Gastroesophageal sphincter (tissue), 4 donors: ENCODE data around the gene EVA1A. TPM values are rescaled to one million over a fixed set of nuclear protein-coding genes. Genes with fewer than 3 reads are reported as not detected.

Source experiments
- ATAC-seq: fragments of 150-250 bp; one replicate; pipeline ENCODE4 v1.9.1; 2016; ENCODE audit warnings: mild to moderate bottlenecking, moderate library complexity
- H3K27ac ChIP-seq, 4 donors: fragments of 200-600 bp; sonication (generic) in 3 of 4; 1 replicate in 3 of 4; 2 replicates in 1 of 4; pipeline ENCODE4 v1.5.1; 2016 to 2019
- H3K27me3 ChIP-seq: fragments of 200-600 bp; sonication (generic); one replicate; pipeline ENCODE4 v1.5.1; 2019
- H3K36me3 ChIP-seq, 2 donors: fragments of 200-600 bp; sonication (generic); one replicate each; pipeline ENCODE4 v1.5.1; 2019; ENCODE audit warnings: control low read depth in 1 of 2
- H3K4me1 ChIP-seq, 3 donors: fragments of 200-600 bp; sonication (generic); 1 replicate in 2 of 3; 2 replicates in 1 of 3; pipeline ENCODE4 v1.5.1; 2016 to 2019; ENCODE audit warnings: control low read depth in 2 of 3
- H3K4me3 ChIP-seq, 2 donors: fragments of 200-600 bp; sonication (generic); one replicate each; pipeline ENCODE4 v1.5.1; 2019; ENCODE audit warnings: mild to moderate bottlenecking in 1 of 2, moderate library complexity in 1 of 2
- H3K9me3 ChIP-seq, 3 donors: fragments of 200-600 bp; sonication (generic); one replicate each; pipeline ENCODE4 v1.5.1; 2017 to 2019; ENCODE audit warnings: control low read depth in 2 of 3
- CTCF ChIP-seq, 4 experiments: fragments of 200-600 bp in 2 of 4; fragments of 450-650 bp in 2 of 4; sonication (generic) in 1 of 4; IDR thresholded peaks; one replicate each; pipeline ENCODE4 v1.5.1; 2017 to 2019; ENCODE audit warnings: antibody characterized with exemption in 4 of 4, mild to moderate bottlenecking in 2 of 4, moderate library complexity in 2 of 4
- EP300 ChIP-seq: sonication (generic); formaldehyde crosslinking; IDR thresholded peaks from one replicate; pipeline ENCODE4 v1.6.1; 2017; ENCODE audit warnings: antibody characterized with exemption, mild to moderate bottlenecking
- POLR2A ChIP-seq, 2 donors: fragments of 450-650 bp; IDR thresholded peaks; one replicate each; pipeline ENCODE4 v1.6.1; 2017; ENCODE audit warnings: antibody characterized with exemption in 2 of 2, mild to moderate bottlenecking in 2 of 2, moderate library complexity in 1 of 2
- POLR2AphosphoS5 ChIP-seq: sonication (generic); formaldehyde crosslinking; IDR thresholded peaks from one replicate; pipeline ENCODE4 v1.6.1; 2017; ENCODE audit warnings: antibody characterized with exemption
- WGBS, 2 donors: methylation state at CpG; one replicate each; pipeline ENCODE4 v1.1.5; 2018; ENCODE audit warnings: low coverage in 1 of 2; 5-methylcytosine and 5-hydroxymethylcytosine counted together
- total RNA-seq, 4 donors: library from RNA; depleted of rRNA; stranded (reverse); fragments of >200 nt; gene quantifications; one replicate each; pipeline ENCODE4 v1.1.0, GENCODE V29; 2016

The EVA1A gene
- total RNA-seq, 4 donors from 2014 or later = 0.74 TPM; not detected in 3

DNA sequence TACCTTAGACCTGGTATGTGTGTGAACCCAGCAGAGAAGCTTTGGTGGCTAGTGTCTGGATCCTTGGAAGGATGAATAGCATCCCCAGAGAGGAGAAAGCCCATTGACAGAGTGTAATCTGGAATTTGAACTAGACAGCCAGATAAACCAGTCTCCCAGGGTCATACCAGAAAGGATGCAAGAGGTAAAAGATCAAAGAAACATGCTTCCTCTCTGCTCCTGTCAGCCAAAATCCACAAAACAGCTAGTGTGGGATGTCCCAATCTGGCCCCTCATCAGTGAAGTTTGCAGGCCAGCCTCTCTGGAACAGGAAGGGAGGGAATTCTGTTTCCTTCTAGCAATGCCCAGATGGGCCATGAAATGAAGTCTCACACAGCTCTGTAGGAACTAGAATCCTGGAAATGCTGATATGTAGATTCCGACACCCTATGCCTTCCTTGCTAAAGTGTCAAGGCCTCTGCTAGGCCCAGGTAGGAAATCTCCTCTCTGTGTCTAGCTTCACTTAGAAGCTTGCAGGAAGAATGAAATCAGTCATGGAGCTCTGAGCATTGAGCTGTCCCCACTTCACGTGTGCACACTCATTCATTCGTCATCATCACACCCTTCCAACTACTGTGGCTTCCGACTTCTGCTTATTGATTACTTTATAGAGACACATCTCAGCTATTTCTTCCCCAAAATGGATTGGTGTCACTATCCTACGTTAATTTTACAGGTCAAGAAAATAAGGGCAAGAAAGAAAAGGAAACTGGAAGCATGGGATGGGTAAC, 38.0 kb downstream of the EVA1A start:
- ATAC-seq = peak; percentile 31
- 70 to 84% methylated on average over 4 to 5 of the region's 5 CpGs for WGBS, 2 donors

GRCh38 chr2:75521225-75521872, 39.4 kb downstream of the EVA1A start:
- Histone ChIP-seq H3K4me3 (no peak overlapping the region), H3K9me3 (no peaks in the 10 kb centered on the region), H3K27me3 (peaks cover 5% of the 10 kb centered on the region), H3K36me3 (no peaks in the 10 kb centered on the region), H3K4me1 (no peaks in the 10 kb centered on the region), H3K27ac (no peak overlapping the region)
- 77 to 80% methylated on average over 3 of the region's 3 CpGs for WGBS, 2 donors
- TF ChIP-seq CTCF (IDR thresholded peaks at IDR 0.05) = no peak
- no peak for TF ChIP-seq EP300
- TF ChIP-seq POLR2A (IDR thresholded peaks at IDR 0.05) = no peak
- TF ChIP-seq POLR2AphosphoS5 = no peak
- no peak for ATAC-seq

More for the DNA sequence above, 38.0 kb downstream of the EVA1A start:
- Histone ChIP-seq H3K27me3 (peaks cover 5% of the 10 kb centered on the region), H3K9me3 (no peaks in the 10 kb centered on the region), H3K27ac (no peak overlapping the region), H3K4me3 (no peak overlapping the region), H3K36me3 (no peaks in the 10 kb centered on the region), H3K4me1 (no peaks in the 10 kb centered on the region)
- TF ChIP-seq POLR2A (IDR thresholded peaks at IDR 0.05) (no peak), POLR2AphosphoS5 (no peak), CTCF (IDR thresholded peaks at IDR 0.05) (no peak), EP300 (no peak)

DNA sequence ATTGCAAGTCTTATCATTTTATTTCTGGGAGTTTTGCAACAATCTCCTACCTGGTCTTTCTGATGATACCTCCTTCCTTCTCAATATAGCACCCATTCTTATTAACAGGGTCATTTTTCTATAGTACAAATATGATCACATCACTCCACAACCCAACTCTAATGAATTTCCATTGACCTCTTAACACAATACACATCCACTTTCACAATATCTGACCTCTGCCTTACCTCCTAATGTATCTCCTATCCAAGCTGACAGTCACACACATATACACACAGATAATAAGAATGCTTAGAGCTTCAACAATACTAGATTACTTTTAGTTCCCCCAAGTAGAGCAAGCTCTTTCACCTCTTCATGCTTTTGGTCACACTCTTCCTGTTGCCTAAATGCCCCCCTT, 40.9 kb downstream of the EVA1A start:
- no peak for TF ChIP-seq POLR2AphosphoS5
- no peak for TF ChIP-seq EP300
- TF ChIP-seq CTCF (IDR thresholded peaks at IDR 0.05) = no peak
- no peak for TF ChIP-seq POLR2A (IDR thresholded peaks at IDR 0.05)
- Histone ChIP-seq H3K36me3 (no peaks in the 10 kb centered on the region), H3K4me1 (no peaks in the 10 kb centered on the region), H3K4me3 (no peak overlapping the region), H3K27ac (no peak overlapping the region), H3K9me3 (no peaks in the 10 kb centered on the region), H3K27me3 (peaks cover 5% of the 10 kb centered on the region)
- ATAC-seq = no peak

GRCh38 chr2:75518638-75519465, 41.9 kb downstream of the EVA1A start:
- Histone ChIP-seq H3K4me3 (no peak overlapping the region), H3K4me1 (no peaks in the 10 kb centered on the region), H3K9me3 (no peaks in the 10 kb centered on the region), H3K27ac (no peak overlapping the region), H3K36me3 (no peaks in the 10 kb centered on the region), H3K27me3 (peaks cover 5% of the 10 kb centered on the region)
- TF ChIP-seq CTCF (IDR thresholded peaks at IDR 0.05) = no peak
- no peak for TF ChIP-seq POLR2AphosphoS5
- TF ChIP-seq POLR2A (IDR thresholded peaks at IDR 0.05) = no peak
- no peak for TF ChIP-seq EP300
- ATAC-seq = no peak
- 88 to 100% methylated on average over 1 to 8 of the region's 10 CpGs for WGBS, 2 donors
